Naive thymus-derived CD8-positive, alpha-beta T cell (primary cell): ENCODE data around the gene RABEP1. TPM values are rescaled to one million over a fixed set of nuclear protein-coding genes. Genes with fewer than 3 reads are reported as not detected.

ENCODE experiments used
- ATAC-seq, 2 donors: fragments of 150-1000 bp; cut with Tn5 transposase in 1 of 2; sonication (Bioruptor Pico), chemical (Tn5 transposase) in 1 of 2; 1 replicate in 1 of 2; 2 replicates in 1 of 2; pipeline ENCODE4 v1.10.0; 2021; ENCODE audit warnings: mild to moderate bottlenecking in 2 of 2, moderate library complexity in 2 of 2
- POLR2A ChIA-PET: fragments of 350-600 bp; sonication (Branson Sonifier 250); formaldehyde crosslinking; loops from one replicate; lab custom pipeline; 2021; ENCODE audit warnings: antibody characterized with exemption; lab: Charles Lee
- DNase-seq, 10 donors: peaks; one replicate each; pipeline versions ENCODE4 v3.0.0 to v3.0.0-alpha.2; 2020 to 2022
- H3K27ac Mint-ChIP-seq, 10 donors: one replicate each; pipeline ENCODE4 v1.8.0; 2020 to 2022; ENCODE audit warnings: mild to moderate bottlenecking in 10 of 10, mixed read lengths in 10 of 10, moderate library complexity in 4 of 10, inconsistent platforms in 1 of 10
- H3K27me3 Mint-ChIP-seq, 5 donors: one replicate each; pipeline ENCODE4 v1.8.0; 2021 to 2022; ENCODE audit warnings: mixed read lengths in 5 of 5
- H3K36me3 Mint-ChIP-seq, 3 donors: one replicate each; pipeline ENCODE4 v1.8.0; 2020 to 2022; ENCODE audit warnings: mixed read lengths in 3 of 3, mild to moderate bottlenecking in 2 of 3, inconsistent platforms in 1 of 3
- H3K4me1 Mint-ChIP-seq, 4 donors: one replicate each; pipeline ENCODE4 v1.8.0; 2021 to 2022; ENCODE audit warnings: mixed read lengths in 4 of 4
- H3K4me3 Mint-ChIP-seq, 10 donors: one replicate each; pipeline ENCODE4 v1.8.0; 2020 to 2022; ENCODE audit warnings: mild to moderate bottlenecking in 10 of 10, mixed read lengths in 10 of 10, moderate library complexity in 6 of 10, inconsistent platforms in 1 of 10
- H3K9me3 Mint-ChIP-seq, 9 donors: one replicate each; pipeline ENCODE4 v1.8.0; 2020 to 2022; ENCODE audit warnings: mixed read lengths in 9 of 9, mild to moderate bottlenecking in 3 of 9, inconsistent platforms in 1 of 9, moderate library complexity in 1 of 9
- polyA plus RNA-seq, 3 donors: library from polyadenylated mRNA; unstranded; fragments of 300-500 nt; fragmentation: Illumina TruSeq; gene quantifications; one replicate each; pipeline ENCODE4 v1.2.3, GENCODE V29; 2021
- total RNA-seq, 8 experiments: library from RNA in 2 of 8; stranded (reverse) in 2 of 8; gene quantifications; one replicate each; pipeline ENCODE4 v1.2.3 and lab custom pipeline; 2021 to 2026

RABEP1 gene
- total and polyA plus RNA-seq, 5 experiments from 2014 or later, result 23.5 to 58.6 (median 32.7) TPM

DNA sequence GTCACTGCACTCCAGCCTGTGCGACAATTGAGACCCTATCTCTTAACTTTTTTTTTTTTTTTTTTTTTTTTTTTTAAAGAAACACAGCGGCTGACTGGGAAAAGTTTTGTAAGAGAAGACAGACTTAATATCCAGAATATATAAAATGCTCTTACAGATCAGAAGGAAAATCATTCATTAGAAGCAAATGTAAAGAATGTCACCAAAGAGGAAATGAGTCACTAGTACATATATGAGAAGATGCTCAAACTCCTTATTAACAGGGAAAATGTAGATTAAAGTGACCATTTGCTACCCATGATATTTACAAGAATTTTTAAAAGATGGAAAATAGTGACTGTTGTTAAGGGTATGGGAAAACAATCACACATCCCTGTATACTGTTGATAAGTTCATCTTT, 48.9 kb downstream of the RABEP1 start:
- no peak overlapping the region for H3K4me3 Mint-ChIP-seq
- peaks cover 19 to 45% (median 39%) of the 10 kb centered on the region in 4 donors for H3K4me1 Mint-ChIP-seq
- H3K27ac Mint-ChIP-seq, result peak overlapping the region in 3 of 10 donors; percentile 28 to 73 (median 31)
- H3K9me3 Mint-ChIP-seq, result no peaks in the 10 kb centered on the region
- DNase-seq, result no peak
- ATAC-seq, result no peak
- H3K27me3 Mint-ChIP-seq, result no peaks in the 10 kb centered on the region
- POLR2A ChIA-PET, result no interaction called here
- H3K36me3 Mint-ChIP-seq, result peaks cover 3 to 44% (median 5%) of the 10 kb centered on the region in 3 donors

GRCh38 chr17:5331506-5331905, 49.4 kb downstream of the RABEP1 start:
- Mint-ChIP-seq H3K27ac (peak overlapping the region in 2 of 10 donors; percentile 31 to 73), H3K4me3 (no peak overlapping the region), H3K9me3 (no peaks in the 10 kb centered on the region), H3K27me3 (no peaks in the 10 kb centered on the region), H3K36me3 (peaks cover 3 to 48% (median 5%) of the 10 kb centered on the region in 3 donors), H3K4me1 (peaks cover 15 to 42% (median 35%) of the 10 kb centered on the region in 4 donors)
- POLR2A ChIA-PET, result no interaction called here
- no peak for ATAC-seq
- no peak for DNase-seq

DNA sequence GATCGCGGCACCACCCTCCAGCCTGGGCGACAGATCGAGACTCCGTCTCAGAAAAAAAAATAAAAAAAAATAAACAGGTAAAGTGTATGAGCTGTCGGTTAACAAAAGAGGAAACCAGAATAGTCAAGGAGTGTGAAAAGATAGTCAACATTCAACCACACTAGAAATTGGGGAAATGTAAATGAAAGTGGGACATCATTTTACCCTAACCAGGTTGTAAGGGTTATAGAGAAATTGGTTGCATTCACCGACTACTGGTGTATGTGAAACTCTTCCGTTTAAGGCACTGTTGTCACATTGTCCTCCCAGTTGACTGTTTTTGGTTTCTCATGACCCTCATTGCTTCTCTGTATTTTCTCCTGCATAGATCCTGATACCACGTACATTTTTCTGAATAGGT, 62.8 kb downstream of the RABEP1 start:
- Mint-ChIP-seq H3K27me3 (no peaks in the 10 kb centered on the region), H3K36me3 (peaks cover 0 to 61% (median 3%) of the 10 kb centered on the region in 3 donors), H3K27ac (peak overlapping the region in 2 of 10 donors; percentile 20 to 72), H3K9me3 (no peaks in the 10 kb centered on the region), H3K4me1 (peaks cover 0 to 2% (median 0%) of the 10 kb centered on the region in 4 donors), H3K4me3 (no peak overlapping the region)
- ATAC-seq (no peak), DNase-seq (no peak)
- POLR2A ChIA-PET, result interaction anchor here (0.6 kb wide), 1 partner anchor 91 kb away, joined by 4 read pairs; no protein-coding TSS in a partner anchor

DNA sequence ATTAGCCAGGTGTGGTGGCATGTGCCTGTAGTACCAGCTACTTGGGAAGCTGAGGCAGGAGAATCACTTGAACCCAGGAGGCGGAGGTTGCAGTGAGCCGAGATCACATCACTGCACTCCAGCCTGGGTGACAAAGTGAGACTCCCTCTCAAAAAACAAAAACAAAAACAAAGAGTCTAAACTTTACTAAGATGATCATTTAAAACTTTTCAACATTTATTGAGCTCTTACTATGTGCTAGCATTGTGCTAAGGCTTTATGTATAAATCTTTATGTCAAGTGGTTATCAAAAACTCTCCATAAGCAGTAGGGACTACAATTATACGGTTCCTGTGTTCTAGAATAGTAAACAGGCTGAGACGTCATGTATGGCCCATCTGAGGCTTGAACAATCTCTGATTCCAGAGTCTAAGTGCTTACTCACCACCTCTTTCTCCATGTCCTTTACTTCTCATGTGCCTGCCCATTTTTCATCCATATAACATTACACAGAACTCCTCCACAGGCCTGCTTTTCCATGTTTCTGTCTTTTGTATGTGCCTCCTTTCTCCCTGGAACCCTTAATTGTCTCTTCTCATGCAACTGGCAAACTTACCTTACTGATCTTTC, 70.7 kb downstream of the RABEP1 start:
- Mint-ChIP-seq H3K27ac (peak overlapping the region in 4 of 10 donors; percentile 15 to 73 (median 30)), H3K4me1 (no peaks in the 10 kb centered on the region), H3K4me3 (no peak overlapping the region), H3K9me3 (no peaks in the 10 kb centered on the region), H3K27me3 (no peaks in the 10 kb centered on the region), H3K36me3 (peaks cover 4 to 91% (median 7%) of the 10 kb centered on the region in 3 donors)
- DNase-seq (no peak), ATAC-seq (no peak)
- POLR2A ChIA-PET, result interaction anchor here (0.7 kb wide), 1 partner anchor 87 kb away, joined by 3 read pairs; no protein-coding TSS in a partner anchor

- Mint-ChIP-seq H3K27ac (peak overlapping the region in 1 of 10 donors; percentile 11), H3K9me3 (no peaks in the 10 kb centered on the region), H3K4me1 (no peaks in the 10 kb centered on the region), H3K4me3 (no peak overlapping the region), H3K36me3 (peaks cover 4 to 90% (median 7%) of the 10 kb centered on the region in 3 donors), H3K27me3 (no peaks in the 10 kb centered on the region)
- DNase-seq (no peak), ATAC-seq (no peak)
- POLR2A ChIA-PET, result interaction anchor here (0.7 kb wide), 1 partner anchor 34 kb away, joined by 3 read pairs; no protein-coding TSS in a partner anchor
Measured at GRCh38 chr17:5354310-5354709, 72.2 kb downstream of the RABEP1 start.

DNA sequence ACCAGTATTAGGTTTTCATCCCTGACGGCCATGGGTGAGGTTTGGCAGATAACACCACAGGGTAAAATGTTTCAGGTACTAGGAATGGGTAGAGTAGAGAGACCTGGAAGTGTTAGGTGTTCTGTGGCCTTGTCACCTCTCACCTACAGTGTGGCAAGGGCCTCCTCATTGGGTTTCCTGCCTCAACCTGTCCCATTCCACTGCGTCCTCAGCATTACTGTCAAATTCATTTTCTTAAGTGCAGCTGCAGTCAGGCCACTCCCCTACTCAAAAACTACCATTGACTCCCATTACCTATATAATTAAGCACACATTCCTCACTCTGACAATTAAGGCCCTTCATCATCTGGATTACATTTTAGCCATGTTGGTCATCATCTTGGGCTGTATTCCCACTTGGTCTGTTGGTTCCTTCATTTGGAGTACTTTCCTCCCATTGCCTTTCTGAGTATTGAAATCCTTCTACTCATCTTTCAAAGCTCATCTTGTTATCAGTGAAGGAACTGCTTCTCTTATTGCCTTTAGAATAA, 72.9 kb downstream of the RABEP1 start:
- no peak for ATAC-seq
- DNase-seq, result no peak
- Mint-ChIP-seq H3K4me1 (no peaks in the 10 kb centered on the region), H3K36me3 (peaks cover 4 to 89% (median 7%) of the 10 kb centered on the region in 3 donors), H3K27ac (peak overlapping the region in 4 of 10 donors; percentile 3 to 77 (median 20)), H3K4me3 (no peak overlapping the region), H3K9me3 (no peaks in the 10 kb centered on the region), H3K27me3 (no peaks in the 10 kb centered on the region)
- POLR2A ChIA-PET, result interaction anchor here (0.7 kb wide), 1 partner anchor 35 kb away, joined by 3 read pairs; no protein-coding TSS in a partner anchor

DNA sequence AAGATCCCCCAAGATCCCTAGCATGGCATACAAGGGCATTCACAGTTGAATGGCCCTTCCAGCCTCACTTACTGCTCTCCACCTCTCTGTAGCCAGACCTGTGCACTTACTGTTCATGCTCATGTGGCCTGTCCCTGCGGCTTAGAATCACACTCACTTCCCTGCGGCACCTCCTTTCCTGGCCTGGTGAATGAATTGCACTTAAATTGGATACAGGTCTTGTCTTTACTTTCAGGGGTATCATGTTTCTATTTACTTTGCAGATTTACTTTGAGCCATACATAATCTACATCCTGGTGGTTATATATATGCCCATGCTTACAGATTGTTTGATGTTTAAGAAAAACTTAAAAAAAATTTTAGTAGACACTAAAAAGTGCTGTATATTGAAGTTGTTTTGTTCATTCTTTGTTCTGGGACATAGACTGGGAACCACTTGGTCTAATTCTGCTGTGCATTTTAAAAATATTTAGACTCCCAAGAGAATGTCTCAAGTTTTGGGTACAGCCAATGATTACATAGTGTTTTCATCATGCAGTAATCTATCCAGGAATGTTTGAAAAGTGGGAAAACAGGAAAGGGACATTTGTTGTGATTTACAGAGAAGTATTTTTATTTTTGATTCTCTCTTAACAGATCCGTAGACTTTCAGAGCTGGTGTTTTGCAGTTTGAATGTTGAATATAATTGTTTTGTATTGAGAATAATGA, 73.5 kb downstream of the RABEP1 start:
- POLR2A ChIA-PET, result interaction anchor here (0.7 kb wide), 1 partner anchor 35 kb away, joined by 3 read pairs; no protein-coding TSS in a partner anchor
- Mint-ChIP-seq H3K36me3 (peaks cover 6 to 88% (median 8%) of the 10 kb centered on the region in 3 donors), H3K27me3 (no peaks in the 10 kb centered on the region), H3K27ac (peak overlapping the region in 4 of 10 donors; percentile 28 to 77 (median 41)), H3K9me3 (no peaks in the 10 kb centered on the region), H3K4me3 (no peak overlapping the region), H3K4me1 (no peaks in the 10 kb centered on the region)
- no peak for ATAC-seq
- no peak for DNase-seq

DNA sequence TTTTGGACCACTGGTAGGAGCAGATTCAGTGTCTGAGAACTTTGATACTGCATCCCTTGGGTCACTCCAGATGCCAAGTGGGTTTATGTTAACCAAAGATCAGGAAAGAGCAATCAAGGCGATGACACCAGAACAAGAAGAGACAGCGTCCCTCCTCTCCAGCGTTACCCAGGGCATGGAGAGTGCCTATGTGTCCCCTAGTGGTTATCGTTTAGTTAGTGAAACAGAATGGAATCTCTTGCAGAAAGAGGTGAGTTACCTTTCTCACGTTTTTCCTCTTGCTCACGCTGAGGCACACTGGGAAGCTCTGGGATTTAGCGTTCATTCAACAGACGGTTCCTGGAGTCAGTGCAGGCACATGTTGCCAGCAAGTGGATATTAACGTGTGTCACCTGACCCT, 79.3 kb downstream of the RABEP1 start:
- ATAC-seq (no peak), DNase-seq (no peak)
- no peaks in the 10 kb centered on the region for H3K27me3 Mint-ChIP-seq
- POLR2A ChIA-PET, result interaction anchor here (0.6 kb wide), 1 partner anchor 60 kb away, joined by 3 read pairs; no protein-coding TSS in a partner anchor
- H3K36me3 Mint-ChIP-seq, result peaks cover 4 to 93% (median 9%) of the 10 kb centered on the region in 3 donors
- H3K4me3 Mint-ChIP-seq, result no peak overlapping the region
- H3K27ac Mint-ChIP-seq, result peak overlapping the region in 3 of 10 donors; percentile 10 to 35 (median 25)
- no peaks in the 10 kb centered on the region for H3K9me3 Mint-ChIP-seq
- peaks cover 0 to 6% (median 2%) of the 10 kb centered on the region in 4 donors for H3K4me1 Mint-ChIP-seq

DNA sequence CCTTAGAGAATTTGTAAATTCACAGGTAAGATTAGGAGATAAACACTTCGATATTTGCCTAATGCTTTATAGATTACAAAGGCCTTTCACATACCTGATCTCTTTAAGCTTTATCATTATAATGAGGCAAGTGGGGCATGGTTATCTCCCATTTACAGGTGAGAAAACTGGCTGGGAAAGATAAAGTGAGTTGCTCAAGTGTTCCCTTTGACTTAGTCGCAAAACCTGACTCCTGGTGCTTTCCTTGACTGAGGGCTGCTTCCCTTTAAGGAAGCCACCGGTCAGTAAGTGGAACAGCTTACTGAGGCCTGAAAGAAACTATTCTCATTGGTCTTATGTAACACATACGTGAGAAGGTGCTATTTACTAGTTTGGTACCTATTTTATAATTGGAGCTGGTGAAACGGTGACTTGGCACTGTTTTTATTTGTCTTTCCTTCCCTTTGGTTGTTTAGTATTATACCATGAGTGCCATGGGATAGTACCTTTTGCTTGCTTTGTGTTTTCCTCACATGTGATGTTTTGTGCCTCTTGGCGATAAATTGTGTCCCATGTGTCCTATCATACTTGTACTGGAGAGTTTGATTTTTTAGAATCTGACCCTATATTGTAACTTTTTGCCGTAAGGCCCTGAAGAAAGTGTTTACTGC, 80.2 kb downstream of the RABEP1 start:
- H3K4me3 Mint-ChIP-seq, result no peak overlapping the region
- peak overlapping the region in 1 of 10 donors; percentile 67 for H3K27ac Mint-ChIP-seq
- DNase-seq (no peak), ATAC-seq (no peak)
- H3K27me3 Mint-ChIP-seq, result no peaks in the 10 kb centered on the region
- no peaks in the 10 kb centered on the region for H3K9me3 Mint-ChIP-seq
- POLR2A ChIA-PET, result interaction anchor here (0.6 kb wide), 1 partner anchor 60 kb away, joined by 3 read pairs; no protein-coding TSS in a partner anchor
- H3K36me3 Mint-ChIP-seq, result peaks cover 4 to 85% (median 9%) of the 10 kb centered on the region in 3 donors
- peaks cover 0 to 6% (median 2%) of the 10 kb centered on the region in 4 donors for H3K4me1 Mint-ChIP-seq

DNA sequence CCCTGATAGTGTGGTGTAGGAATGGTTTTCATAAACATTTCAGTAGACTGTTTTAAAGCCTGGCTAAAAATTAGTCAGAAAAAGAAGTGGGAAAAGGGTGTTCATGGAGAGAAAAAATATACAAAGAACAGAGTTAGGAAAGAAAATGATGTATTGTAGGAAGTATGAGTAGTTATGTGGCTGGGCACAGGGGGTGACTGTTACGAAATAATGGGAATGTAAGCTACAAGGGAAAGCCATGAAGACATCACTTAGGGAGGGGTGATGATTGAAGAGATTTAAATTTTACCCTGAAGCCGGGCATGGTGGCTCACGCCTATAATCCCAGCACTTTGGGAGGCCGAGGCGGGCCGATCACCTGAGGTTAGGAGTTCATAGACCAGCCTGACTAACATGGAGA, 82.1 kb downstream of the RABEP1 start:
- DNase-seq, result no peak
- peaks cover 0 to 6% (median 2%) of the 10 kb centered on the region in 4 donors for H3K4me1 Mint-ChIP-seq
- peak overlapping the region in 8 of 10 donors; percentile 3 to 66 (median 30) for H3K27ac Mint-ChIP-seq
- no peak for ATAC-seq
- H3K4me3 Mint-ChIP-seq, result no peak overlapping the region
- no peaks in the 10 kb centered on the region for H3K9me3 Mint-ChIP-seq
- POLR2A ChIA-PET, result interaction anchor here (0.7 kb wide), 1 partner anchor 77 kb away, joined by 3 read pairs; no protein-coding TSS in a partner anchor
- no peaks in the 10 kb centered on the region for H3K27me3 Mint-ChIP-seq
- H3K36me3 Mint-ChIP-seq, result peaks cover 4 to 86% (median 15%) of the 10 kb centered on the region in 3 donors

- peaks cover 4 to 87% (median 15%) of the 10 kb centered on the region in 3 donors for H3K36me3 Mint-ChIP-seq
- ATAC-seq (no peak), DNase-seq (no peak)
- no peaks in the 10 kb centered on the region for H3K27me3 Mint-ChIP-seq
- H3K4me3 Mint-ChIP-seq, result no peak overlapping the region
- H3K4me1 Mint-ChIP-seq, result peaks cover 0 to 6% (median 2%) of the 10 kb centered on the region in 4 donors
- no peaks in the 10 kb centered on the region for H3K9me3 Mint-ChIP-seq
- peak overlapping the region in 6 of 10 donors; percentile 13 to 66 (median 36) for H3K27ac Mint-ChIP-seq
- POLR2A ChIA-PET, result interaction anchor here (0.7 kb wide), 1 partner anchor 77 kb away, joined by 3 read pairs; no protein-coding TSS in a partner anchor
Measured at GRCh38 chr17:5364696-5365095, 82.6 kb downstream of the RABEP1 start.

- Mint-ChIP-seq H3K9me3 (no peaks in the 10 kb centered on the region), H3K36me3 (peaks cover 0 to 88% (median 19%) of the 10 kb centered on the region in 3 donors), H3K4me1 (peaks cover 0 to 6% (median 2%) of the 10 kb centered on the region in 4 donors), H3K27ac (peak overlapping the region in 4 of 10 donors; percentile 5 to 57 (median 40)), H3K27me3 (no peaks in the 10 kb centered on the region), H3K4me3 (no peak overlapping the region)
- no peak for ATAC-seq
- POLR2A ChIA-PET, result no interaction called here
- DNase-seq, result no peak
Measured at GRCh38 chr17:5365831-5366230, 83.7 kb downstream of the RABEP1 start.
